ENCODE data around the gene SPACA4.

Gene SPACA4

GRCh38 chr19:48603449-48603848 is 3.1 kb upstream of the SPACA4 start:
- POLR2A ChIA-PET = no interaction called here
- CTCF ChIA-PET = interaction anchor here (4.7 kb wide), 1 partner anchor 14 kb away, joined by 24 read pairs; no protein-coding TSS in a partner anchor
- DNase-seq (ENCODE audit: extremely low spot score) = no peak
- no peak for TF ChIP-seq CTCF (IDR thresholded peaks at IDR 0.05; ENCODE audit: control extremely low read depth, extremely low read depth, low read depth, missing control alignments)

- ChIA-PET CTCF (interaction anchor here (4.7 kb wide), 1 partner anchor 15 kb away, joined by 24 read pairs; no protein-coding TSS in a partner anchor), POLR2A (no interaction called here)
- no peak for DNase-seq (ENCODE audit: extremely low spot score)
- no peak for TF ChIP-seq CTCF (IDR thresholded peaks at IDR 0.05; ENCODE audit: control extremely low read depth, extremely low read depth, low read depth, missing control alignments)
Observed at GRCh38 chr19:48603850-48604249, 2.7 kb upstream of the SPACA4 start.

GRCh38 chr19:48607359-48607755 is 815 bp downstream of the SPACA4 start:
- POLR2A ChIA-PET = no interaction called here
- CTCF ChIA-PET = interaction anchor here (0.9 to 5.2 kb wide), 9 partner anchors 11 to 293 kb away, joined by 3 to 43 read pairs (median 13); partner anchors contain the start of genes RPL18 and SPHK2
- TF ChIP-seq CTCF (IDR thresholded peaks at IDR 0.05; ENCODE audit: control extremely low read depth, extremely low read depth, low read depth, missing control alignments) = no peak
- DNase-seq (ENCODE audit: extremely low spot score) = no peak

GRCh38 chr19:48608798-48609263 is 2.3 kb downstream of the SPACA4 start:
- POLR2A ChIA-PET = interaction anchor here (0.7 to 1.8 kb wide), 4 partner anchors 9 to 1031 kb away, joined by 3 to 38 read pairs (median 8); partner anchors contain the start of genes EMP3, RPL18, RRAS and SPHK2
- peak; percentile 80 for DNase-seq (ENCODE audit: extremely low spot score)
- peak; percentile 65 for TF ChIP-seq CTCF (IDR thresholded peaks at IDR 0.05; ENCODE audit: control extremely low read depth, extremely low read depth, low read depth, missing control alignments)
- CTCF ChIA-PET = interaction anchor here (0.6 to 5.2 kb wide), 24 partner anchors 9 to 344 kb away, joined by 3 to 43 read pairs (median 5); partner anchors contain the start of genes RPL18 and SPHK2

- no peak for DNase-seq (ENCODE audit: extremely low spot score)
- no peak for TF ChIP-seq CTCF (IDR thresholded peaks at IDR 0.05; ENCODE audit: control extremely low read depth, extremely low read depth, low read depth, missing control alignments)
- ChIA-PET POLR2A (interaction anchor here (0.7 to 1.8 kb wide), 2 partner anchors 8 to 284 kb away, joined by 7 to 38 read pairs; partner anchors contain the start of genes EMP3, RPL18 and SPHK2), CTCF (interaction anchor here (0.7 to 5.2 kb wide), 16 partner anchors 8 to 345 kb away, joined by 3 to 43 read pairs (median 7); partner anchors contain the start of genes RPL18 and SPHK2)
Observed at GRCh38 chr19:48609571-48610108, 3.1 kb downstream of the SPACA4 start.

GRCh38 chr19:48611872-48612271 is 5.3 kb downstream of the SPACA4 start:
- POLR2A ChIA-PET = no interaction called here
- CTCF ChIA-PET = no interaction called here
- TF ChIP-seq CTCF (IDR thresholded peaks at IDR 0.05; ENCODE audit: control extremely low read depth, extremely low read depth, low read depth, missing control alignments) = no peak
- DNase-seq (ENCODE audit: extremely low spot score) = no peak
